GM21786 (cell line): ENCODE data around the gene RPTOR.

Experiments
- ATAC-seq: cut with Tn5 transposase; IDR thresholded peaks from one replicate; pipeline ENCODE4 v1.9.1; 2021; ENCODE audit not compliant: unreplicated experiment

The RPTOR gene

GRCh38 chr17:81002013-81002384, 457.4 kb downstream of the RPTOR start:
- ATAC-seq = no peak

DNA sequence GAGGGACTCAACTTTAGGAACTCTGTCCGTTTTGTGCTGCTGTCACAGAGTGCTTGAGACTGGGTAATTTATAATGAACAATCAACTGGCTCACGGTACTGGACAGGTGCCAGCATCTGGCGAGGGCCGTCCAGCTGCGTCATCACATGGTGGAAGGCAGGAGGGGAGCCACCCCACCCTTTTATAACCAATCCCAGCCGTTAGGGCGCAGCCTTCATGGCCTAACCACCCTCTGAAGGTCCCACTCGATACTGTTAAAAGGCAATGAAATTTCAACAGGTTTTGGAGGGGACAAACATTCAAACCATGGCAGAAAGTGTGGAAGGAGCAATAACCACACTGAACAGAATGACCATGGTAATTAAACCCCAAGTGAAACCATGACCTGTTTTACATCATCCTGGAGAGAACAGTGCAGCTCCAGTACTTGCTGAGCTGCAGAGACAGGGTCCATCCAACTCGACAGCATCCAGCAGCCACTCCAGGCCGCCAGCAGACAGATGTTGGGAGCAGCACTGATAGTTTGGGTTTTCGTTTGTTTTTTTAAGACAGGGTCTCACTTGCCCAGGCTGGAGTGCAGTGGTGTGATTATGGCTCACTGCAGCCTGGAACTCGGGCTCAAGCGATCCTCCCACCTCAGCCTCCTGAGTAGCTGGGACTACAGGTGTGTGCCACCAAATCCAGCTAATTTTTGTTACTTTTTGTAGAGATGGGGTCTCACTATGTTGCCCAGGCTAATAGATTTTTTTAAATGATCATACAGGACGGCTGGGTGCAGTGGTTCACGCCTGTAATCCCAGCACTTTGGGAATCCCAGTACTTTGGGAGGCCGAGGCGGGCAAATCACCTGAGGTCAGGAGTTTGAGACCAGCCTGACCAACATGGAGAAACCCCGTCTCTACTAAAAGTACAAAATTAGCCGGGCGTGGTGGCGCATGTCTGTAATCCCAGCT, 458.0 kb downstream of the RPTOR start:
- no peak for ATAC-seq

DNA sequence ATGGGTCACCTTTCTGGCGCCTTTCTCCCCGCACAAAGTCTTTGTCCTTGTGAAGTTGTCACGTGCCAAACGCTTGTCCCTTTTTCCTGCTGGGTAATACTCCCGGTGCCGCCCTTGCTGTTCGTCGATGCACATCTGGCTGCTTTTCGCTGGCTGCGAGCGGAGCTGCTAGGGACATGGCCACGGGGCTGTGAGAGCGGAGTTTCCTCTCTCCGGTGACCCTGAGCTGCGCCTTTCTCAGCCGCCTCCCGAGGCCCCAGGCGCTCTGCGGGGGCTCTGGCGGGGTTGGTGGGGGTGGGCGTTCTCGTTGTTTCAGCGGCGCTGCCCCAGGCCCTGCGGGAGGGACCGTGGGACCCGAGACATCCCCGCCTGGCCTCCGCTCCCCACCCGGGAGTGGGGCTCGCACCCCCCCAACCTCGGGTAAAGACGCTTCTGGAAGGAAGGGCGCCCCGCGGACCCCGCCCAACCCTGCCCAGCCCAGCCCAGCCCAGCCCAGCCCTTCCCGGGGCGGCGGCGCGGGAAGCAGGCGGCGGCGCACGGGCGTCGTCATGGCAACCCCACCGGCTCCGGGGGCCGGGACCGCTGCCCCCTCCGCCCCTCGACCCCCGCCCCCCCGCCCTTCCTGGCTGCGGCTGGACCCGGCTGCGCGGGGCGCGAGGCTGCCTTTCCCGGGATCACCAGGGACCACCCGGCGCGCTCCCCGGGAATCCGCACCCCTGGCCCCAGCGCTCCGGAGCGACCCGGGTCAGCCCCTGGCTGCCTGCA, 459.3 kb downstream of the RPTOR start:
- no peak for ATAC-seq

- ATAC-seq = no peak
These were observed 462.3 kb downstream of the RPTOR start for GRCh38 chr17:81006891-81007290.

DNA sequence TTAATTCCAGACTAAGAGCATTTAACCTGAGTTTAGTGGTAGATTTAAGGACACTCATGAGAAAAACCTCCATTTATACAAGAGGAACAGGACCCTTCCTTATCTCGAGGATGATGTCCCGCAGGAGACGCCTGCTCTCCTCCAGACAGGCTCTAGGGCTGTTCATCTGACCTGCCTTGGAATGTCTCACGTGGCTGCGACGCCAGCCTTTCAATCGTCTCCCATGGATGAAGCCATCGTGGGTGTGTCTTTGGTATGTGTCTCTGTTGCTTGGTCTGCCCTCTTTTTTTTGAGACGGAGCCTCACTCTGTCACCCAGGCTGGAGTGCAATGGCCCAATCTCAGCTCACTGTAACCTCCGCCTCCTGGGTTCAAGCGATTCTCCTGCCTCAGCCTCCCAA, 463.5 kb downstream of the RPTOR start:
- ATAC-seq = no peak

DNA sequence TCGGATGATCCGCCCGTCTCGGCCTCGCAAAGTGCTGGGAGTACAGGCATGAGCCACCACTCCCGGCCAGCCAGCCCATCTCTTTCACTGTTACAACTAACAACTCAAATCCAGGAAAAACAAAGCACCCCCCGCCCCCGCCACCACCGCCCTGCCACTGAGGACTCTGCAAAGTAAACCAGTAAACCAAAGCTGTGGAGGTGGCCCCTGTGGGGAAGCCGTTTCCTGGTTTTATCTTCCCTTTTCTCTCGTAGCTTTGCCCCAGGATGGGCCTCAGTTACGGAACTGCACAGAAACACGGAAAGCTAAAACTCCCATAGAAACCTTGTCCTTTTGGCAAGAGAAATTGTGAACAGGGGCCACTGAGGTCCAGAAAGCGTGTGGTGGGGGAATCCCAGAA, 464.5 kb downstream of the RPTOR start:
- no peak for ATAC-seq

DNA sequence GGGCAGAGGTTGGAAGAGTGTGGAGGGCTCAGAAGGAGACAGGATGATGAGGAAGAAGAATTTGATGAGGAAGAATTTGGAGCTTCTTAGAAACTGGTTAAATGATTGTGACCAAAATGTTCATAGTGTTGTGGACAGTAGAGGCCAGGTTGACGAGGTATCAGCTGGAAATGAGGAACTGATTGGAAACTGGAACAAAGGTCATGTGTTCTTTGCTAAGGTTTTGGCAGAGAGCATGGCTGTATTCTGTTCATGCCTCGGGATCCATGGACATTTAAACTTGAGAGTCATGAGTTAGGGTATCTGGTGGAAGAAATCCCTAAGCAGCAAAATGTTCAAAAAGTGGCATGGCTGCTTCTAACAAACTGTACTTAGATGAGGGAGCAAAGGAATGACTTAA, 466.3 kb downstream of the RPTOR start:
- no peak for ATAC-seq

DNA sequence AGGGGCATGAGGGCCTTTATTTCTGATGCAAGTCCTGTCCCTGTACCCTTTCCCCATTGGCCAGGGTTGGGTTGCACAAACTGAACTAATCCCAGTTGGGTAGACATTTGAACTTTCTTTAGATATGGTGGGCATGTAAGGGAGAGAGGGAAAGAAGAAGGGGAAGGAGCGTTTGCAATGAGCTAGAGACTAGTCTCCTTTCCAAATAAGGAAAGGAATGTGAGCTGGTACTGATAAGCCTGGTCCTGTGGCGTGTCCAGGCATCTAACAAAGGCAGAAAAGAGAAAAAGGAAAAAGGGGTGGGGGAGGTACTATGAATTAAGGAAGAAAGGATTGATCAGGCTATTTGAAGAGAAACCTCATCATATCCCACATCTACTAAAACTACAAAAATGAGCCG, 467.3 kb downstream of the RPTOR start:
- ATAC-seq = no peak

- no peak for ATAC-seq
These were observed 468.2 kb downstream of the RPTOR start for GRCh38 chr17:81012574-81013447.

GRCh38 chr17:81013642-81014041, 469.0 kb downstream of the RPTOR start:
- ATAC-seq = no peak

- ATAC-seq = no peak
These were observed 470.5 kb downstream of the RPTOR start for GRCh38 chr17:81015136-81015535.
